Stimulated activated effector memory CD8-positive, alpha-beta T cell treated with anti-CD3 and anti-CD28 coated beads, Interleukin-12 subunit alpha, Interleukin-12 subunit beta, amount 100 ng/mL, for 72 hours (primary cell): Measurements from ENCODE around the gene CLSTN2.

Experiments used
- ATAC-seq: fragments of 150-1000 bp; cut with Tn5 transposase; 2 replicates; pipeline ENCODE4 v1.10.0; 2021
- DNase-seq, 2 donors: peaks; one replicate each; pipeline ENCODE4 v3.0.0; 2021 to 2022; ENCODE audit warnings: low spot score in 2 of 2
- H3K27ac Mint-ChIP-seq: one replicate; pipeline ENCODE4 v1.8.0; 2022; ENCODE audit warnings: mild to moderate bottlenecking, mixed read lengths
- H3K36me3 Mint-ChIP-seq: one replicate; pipeline ENCODE4 v1.8.0; 2022; ENCODE audit warnings: mild to moderate bottlenecking, mixed read lengths
- H3K4me1 Mint-ChIP-seq: one replicate; pipeline ENCODE4 v1.8.0; 2022; ENCODE audit warnings: mixed read lengths
- H3K4me3 Mint-ChIP-seq: one replicate; pipeline ENCODE4 v1.8.0; 2022; ENCODE audit warnings: mild to moderate bottlenecking, mixed read lengths
- H3K9me3 Mint-ChIP-seq: one replicate; pipeline ENCODE4 v1.8.0; 2022; ENCODE audit warnings: mixed read lengths

The CLSTN2 gene

DNA sequence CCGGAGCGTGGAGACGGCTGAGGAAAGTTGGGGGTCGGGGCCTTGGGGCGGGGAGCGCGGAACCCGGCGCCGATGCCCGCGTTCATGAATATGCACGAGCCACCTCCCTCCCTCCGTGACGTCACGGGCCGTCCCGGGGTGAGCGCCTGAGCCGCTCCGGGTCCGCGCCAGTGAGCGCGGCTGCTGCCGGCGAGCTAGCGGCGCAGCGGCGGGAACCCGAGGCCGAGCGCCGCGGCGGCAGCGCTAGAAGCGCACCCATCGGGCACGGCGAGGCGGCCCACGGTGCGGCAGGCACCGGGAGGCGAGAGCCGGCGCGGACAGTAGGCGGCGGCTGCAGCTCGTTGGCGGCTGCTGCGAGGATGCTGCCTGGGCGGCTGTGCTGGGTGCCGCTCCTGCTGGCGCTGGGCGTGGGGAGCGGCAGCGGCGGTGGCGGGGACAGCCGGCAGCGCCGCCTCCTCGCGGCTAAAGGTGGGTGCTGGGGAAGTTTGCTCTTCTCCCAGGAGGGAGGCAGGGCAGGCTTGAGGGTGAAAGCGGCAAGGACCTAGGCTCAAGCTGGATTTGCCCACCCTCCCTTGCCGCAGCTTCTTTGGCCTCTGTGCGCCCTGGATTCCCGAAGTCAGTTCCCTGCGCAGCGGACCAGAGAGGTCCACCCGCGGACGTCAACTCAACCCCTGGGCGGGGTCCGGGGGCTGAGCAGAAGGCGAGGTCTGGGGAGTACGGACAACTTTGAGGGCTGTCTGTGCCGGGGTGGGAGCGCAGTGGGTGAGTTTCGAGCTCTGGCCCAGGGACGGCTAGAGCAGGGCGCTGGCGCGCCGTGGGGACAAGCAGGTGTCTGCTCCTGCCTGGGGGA lies at the start of gene CLSTN2:
Gene CLSTN2 (plus strand): TSS at position 170 of the 850 bp plus-strand sequence.
- H3K4me3 Mint-ChIP-seq, result no peak within 1 kb of the TSS
- no peaks in the 10 kb centered on the region for H3K4me1 Mint-ChIP-seq
- no peaks in the 10 kb centered on the region for H3K36me3 Mint-ChIP-seq
- DNase-seq (no peak), ATAC-seq (peak; percentile 36)
- H3K9me3 Mint-ChIP-seq, result no peaks in the 10 kb centered on the region
- no peak within 1 kb of the TSS for H3K27ac Mint-ChIP-seq

DNA sequence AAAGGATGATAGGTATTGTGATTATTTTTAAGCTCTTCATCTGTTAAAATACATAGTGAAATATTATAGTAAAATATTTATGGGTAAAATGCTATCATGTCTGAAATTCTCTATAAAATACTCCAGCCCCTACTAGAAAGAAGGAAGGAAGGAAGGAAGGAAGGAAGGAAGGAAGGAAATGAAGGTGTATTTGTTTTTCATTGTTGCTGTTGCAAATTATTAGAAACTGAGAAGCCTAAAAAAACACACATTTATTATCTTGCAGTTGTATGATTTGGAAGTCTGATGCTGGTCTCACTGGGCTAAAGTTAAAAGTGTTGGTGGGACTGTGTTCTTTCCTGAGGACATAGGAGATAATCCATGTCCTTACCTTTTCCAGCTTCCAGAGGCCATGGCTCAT lies 47.6 kb upstream of the CLSTN2 start:
- Mint-ChIP-seq H3K4me1 (no peaks in the 10 kb centered on the region), H3K27ac (no peak overlapping the region), H3K9me3 (peaks cover 5% of the 10 kb centered on the region), H3K36me3 (no peaks in the 10 kb centered on the region), H3K4me3 (no peak overlapping the region)
- DNase-seq (no peak), ATAC-seq (no peak)

DNA sequence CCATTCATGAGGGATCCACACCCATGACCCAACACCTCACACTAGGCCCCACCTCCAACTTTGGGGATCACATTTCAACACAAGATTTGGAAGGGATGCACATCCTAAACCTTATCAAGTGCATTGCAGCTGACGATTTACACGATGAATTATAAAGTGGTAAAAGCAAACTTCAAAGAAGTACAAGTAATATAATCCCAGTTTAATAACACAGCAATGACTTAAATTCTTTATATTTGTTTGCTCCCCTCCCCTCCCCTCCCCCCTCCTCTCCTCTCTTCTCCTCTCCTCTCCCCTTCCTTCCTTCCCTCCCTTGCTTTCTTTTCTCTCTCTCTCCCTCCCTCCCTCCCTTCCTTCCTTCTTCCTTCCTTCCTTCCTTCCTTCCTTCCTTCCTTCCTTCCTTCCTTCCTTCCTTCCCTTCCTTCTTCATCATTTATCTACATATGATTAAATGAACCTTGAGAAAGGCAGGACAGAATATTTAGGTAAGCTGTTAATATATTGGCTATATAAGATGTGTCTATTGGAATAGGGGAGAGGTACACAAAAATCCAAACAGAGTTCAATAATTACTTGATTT lies 46.3 kb upstream of the CLSTN2 start:
- H3K9me3 Mint-ChIP-seq, result peaks cover 5% of the 10 kb centered on the region
- ATAC-seq, result no peak
- no peaks in the 10 kb centered on the region for H3K4me1 Mint-ChIP-seq
- no peak for DNase-seq
- no peak overlapping the region for H3K4me3 Mint-ChIP-seq
- no peaks in the 10 kb centered on the region for H3K36me3 Mint-ChIP-seq
- no peak overlapping the region for H3K27ac Mint-ChIP-seq

DNA sequence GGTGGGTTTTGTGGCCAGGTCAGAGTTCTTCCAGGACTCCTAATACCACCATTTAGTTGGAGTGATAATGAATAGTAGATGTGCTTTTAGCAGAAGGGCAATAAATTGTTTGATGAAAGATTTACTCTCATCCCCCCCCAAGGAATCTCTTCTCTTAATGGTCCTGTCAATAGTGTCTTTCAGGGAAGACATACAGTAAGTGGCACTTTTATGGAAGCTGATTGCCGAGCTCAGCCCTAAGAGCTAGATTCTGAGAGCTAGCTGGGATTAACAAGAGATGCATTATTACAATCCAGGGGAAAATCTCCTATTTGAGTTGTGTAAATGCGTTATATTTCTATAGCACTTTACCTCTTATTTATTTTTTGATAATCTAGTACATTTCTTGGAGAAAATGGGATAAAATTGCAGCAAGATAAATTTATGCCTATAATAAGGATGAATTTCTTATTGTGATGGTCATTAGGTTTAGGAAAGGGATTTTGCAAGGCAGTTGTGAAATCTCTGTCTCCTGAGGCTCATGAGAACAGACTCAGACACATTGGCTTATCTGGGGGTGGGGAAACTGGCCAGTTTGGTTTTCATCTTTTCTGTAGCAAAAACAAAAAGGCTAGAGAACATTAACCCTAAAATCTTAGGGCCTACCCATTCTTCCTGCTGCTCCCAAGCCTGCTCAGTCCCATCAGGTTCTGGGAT lies 41.6 kb upstream of the CLSTN2 start:
- no peak overlapping the region for H3K27ac Mint-ChIP-seq
- no peak for ATAC-seq
- H3K36me3 Mint-ChIP-seq, result no peaks in the 10 kb centered on the region
- H3K4me3 Mint-ChIP-seq, result no peak overlapping the region
- no peaks in the 10 kb centered on the region for H3K4me1 Mint-ChIP-seq
- DNase-seq, result no peak
- H3K9me3 Mint-ChIP-seq, result no peaks in the 10 kb centered on the region

DNA sequence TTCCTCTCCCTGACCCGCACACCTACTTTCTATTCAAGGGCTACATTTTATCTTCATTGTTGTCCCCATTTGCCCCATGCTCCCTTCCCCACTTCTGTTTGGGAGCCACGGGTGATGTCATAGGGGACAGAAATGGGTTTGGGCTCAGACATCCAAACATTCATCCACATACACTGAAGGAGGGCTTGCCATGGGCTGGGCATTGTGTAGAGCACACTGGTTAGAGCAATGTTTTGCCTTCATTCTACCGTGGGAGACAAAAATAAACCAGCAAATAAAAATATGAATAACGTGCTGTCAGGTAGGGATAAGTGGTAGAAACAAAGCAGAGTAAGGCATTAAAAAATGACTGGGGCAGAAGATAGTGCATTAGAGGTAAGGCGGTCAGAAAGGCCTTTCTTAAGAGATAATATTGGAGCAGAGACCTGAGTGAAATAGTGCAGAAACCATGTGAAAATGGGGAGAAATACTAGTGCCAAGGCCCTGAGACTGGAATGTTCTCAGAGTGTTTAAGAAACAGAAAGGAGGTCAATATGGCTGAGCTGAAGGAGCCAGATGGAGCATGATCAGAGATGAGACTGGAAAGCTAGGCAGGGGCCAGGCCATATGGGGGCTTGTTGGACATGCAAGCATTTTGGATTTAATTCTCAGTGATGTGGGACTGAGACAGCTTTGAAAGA lies 40.9 kb upstream of the CLSTN2 start:
- H3K4me3 Mint-ChIP-seq, result no peak overlapping the region
- no peak for DNase-seq
- no peaks in the 10 kb centered on the region for H3K9me3 Mint-ChIP-seq
- H3K27ac Mint-ChIP-seq, result no peak overlapping the region
- H3K4me1 Mint-ChIP-seq, result no peaks in the 10 kb centered on the region
- no peak for ATAC-seq
- H3K36me3 Mint-ChIP-seq, result no peaks in the 10 kb centered on the region

DNA sequence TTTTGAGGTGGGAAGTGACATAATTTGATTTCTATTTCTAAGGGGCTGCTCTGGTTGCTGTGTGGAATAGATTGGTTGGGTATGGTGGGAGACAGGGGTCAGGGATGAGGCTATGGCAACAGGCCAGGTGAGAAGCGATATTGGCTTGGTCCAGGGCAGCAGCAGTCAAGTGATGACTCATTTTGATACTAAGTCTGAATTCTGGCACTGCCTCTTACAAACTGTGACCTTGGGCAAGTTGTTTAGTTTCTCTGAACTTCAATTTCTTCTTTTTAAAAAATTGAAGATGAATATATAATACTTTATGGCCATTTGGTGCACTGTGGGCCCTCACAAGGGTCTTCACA lies 40.4 kb upstream of the CLSTN2 start:
- Mint-ChIP-seq H3K4me1 (no peaks in the 10 kb centered on the region), H3K36me3 (no peaks in the 10 kb centered on the region)

DNA sequence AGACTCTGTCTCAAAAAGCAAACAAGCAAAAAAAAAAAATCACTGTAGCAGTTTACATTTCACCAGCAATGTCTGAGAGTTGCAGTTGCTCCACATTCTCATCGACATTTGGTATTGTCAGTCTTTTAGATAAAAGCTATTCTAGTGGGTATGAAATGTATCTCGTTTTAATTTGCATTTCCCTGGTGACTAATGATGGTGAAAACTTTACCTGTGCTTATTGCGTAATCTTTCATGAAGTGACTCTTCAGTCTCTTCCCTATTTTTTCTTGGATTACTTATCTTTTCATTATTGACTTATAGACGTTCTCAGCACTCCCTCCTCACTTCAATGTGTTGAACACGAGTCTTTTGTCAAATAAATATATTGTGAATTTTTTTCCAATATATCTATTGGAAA lies 37.2 kb upstream of the CLSTN2 start:
- no peak for ATAC-seq
- no peak overlapping the region for H3K4me3 Mint-ChIP-seq
- no peak for DNase-seq
- no peaks in the 10 kb centered on the region for H3K4me1 Mint-ChIP-seq
- H3K9me3 Mint-ChIP-seq, result peaks cover 9% of the 10 kb centered on the region
- H3K27ac Mint-ChIP-seq, result no peak overlapping the region
- no peaks in the 10 kb centered on the region for H3K36me3 Mint-ChIP-seq

More for the DNA sequence above, 40.4 kb upstream of the CLSTN2 start:
- DNase-seq (no peak), ATAC-seq (no peak)
- no peak overlapping the region for H3K4me3 Mint-ChIP-seq
- no peak overlapping the region for H3K27ac Mint-ChIP-seq
- no peaks in the 10 kb centered on the region for H3K9me3 Mint-ChIP-seq

DNA sequence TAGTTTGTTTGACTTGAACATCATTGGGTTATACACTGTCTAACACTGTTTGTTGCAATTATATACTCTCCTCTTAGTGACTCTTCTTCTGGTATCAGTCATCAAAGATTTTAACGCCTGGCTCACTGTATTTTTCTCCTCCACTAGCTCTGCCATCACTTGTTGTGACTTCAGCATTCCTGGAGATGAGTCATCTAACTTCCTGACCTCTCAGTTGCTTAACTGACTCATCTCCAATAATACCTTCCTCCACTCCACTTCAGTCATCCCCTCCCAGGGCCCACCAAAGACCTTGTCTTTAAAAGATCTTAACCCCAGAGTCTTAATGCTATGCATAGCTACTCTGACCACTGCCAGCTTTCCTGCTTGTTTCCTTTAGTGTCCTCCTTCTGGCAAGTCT lies 28.6 kb upstream of the CLSTN2 start:
- H3K4me1 Mint-ChIP-seq, result no peaks in the 10 kb centered on the region

DNA sequence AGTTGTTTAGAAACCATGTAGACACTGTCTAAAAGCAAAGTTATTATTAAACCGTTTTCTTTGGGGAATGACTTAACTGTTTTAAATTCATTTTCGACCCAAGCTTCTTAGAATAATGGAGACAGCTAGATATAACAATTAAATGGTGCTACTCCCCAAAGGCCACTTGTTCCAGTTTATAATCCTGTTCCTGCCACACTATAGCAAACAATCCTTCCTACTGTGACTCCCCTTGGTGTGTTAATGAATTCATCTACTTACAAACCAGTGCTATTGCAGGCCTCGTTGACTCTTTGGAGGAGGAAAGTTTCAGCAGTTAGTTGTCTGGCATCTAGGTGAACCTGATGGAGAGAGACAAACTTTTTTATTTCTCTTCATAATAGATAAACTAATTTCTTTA lies 25.2 kb upstream of the CLSTN2 start:
- no peak overlapping the region for H3K4me3 Mint-ChIP-seq
- no peak for DNase-seq
- peaks cover 8% of the 10 kb centered on the region for H3K9me3 Mint-ChIP-seq
- H3K36me3 Mint-ChIP-seq, result no peaks in the 10 kb centered on the region
- no peaks in the 10 kb centered on the region for H3K4me1 Mint-ChIP-seq
- no peak overlapping the region for H3K27ac Mint-ChIP-seq
- ATAC-seq, result no peak

More for the DNA sequence above, 28.6 kb upstream of the CLSTN2 start:
- no peak for ATAC-seq
- no peaks in the 10 kb centered on the region for H3K36me3 Mint-ChIP-seq
- no peak overlapping the region for H3K4me3 Mint-ChIP-seq
- DNase-seq, result no peak
- no peak overlapping the region for H3K27ac Mint-ChIP-seq
- H3K9me3 Mint-ChIP-seq, result peaks cover 11% of the 10 kb centered on the region

DNA sequence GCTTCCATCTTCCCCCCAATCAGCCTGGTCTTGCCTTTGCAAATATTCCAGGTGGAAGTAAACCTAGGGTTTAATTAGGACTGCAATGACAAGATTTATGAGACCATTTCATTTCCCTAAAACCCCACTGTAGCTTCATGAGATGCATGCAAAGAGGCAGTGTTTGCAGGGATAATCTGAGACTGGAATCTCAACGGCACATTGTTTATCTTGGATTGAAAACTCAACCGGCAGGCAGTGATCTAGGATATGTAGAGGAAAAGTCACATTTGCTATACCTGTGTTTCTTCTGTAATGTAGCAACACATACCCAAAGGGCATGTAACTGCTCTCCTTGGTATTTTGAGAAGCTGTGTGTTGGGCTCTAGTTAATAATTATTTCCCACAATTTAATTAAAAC lies 18.7 kb upstream of the CLSTN2 start:
- H3K36me3 Mint-ChIP-seq, result no peaks in the 10 kb centered on the region
- no peak for ATAC-seq
- no peaks in the 10 kb centered on the region for H3K4me1 Mint-ChIP-seq
- no peak overlapping the region for H3K4me3 Mint-ChIP-seq
- DNase-seq, result no peak
- H3K9me3 Mint-ChIP-seq, result peaks cover 2% of the 10 kb centered on the region
- no peak overlapping the region for H3K27ac Mint-ChIP-seq

DNA sequence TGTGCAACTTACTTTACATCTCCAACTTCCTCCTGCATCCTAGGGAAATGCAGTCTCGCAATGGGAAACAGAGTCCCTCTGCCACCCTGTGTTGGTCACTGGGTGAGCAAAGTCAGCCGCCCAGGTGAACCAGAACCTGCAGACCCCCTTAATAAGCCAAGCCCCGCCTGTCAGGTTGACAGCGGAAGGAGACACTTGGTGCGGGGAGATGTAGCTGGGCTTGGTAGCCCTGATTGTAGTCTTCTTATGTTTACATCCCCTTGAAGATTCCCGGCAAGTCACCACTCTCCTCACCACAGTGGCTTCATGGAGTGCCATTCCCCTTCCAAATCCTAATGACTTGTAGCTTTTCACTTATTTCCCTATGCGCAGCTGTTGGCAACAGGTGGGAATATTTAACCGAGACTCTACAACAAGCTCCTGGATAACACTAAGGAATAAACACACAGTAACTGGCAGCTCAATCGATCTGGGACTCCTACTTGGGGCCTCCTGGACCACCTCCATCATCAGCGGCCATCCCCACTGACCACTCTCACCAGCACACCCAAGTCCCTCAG lies 17.7 kb upstream of the CLSTN2 start:
- no peaks in the 10 kb centered on the region for H3K36me3 Mint-ChIP-seq
- H3K4me3 Mint-ChIP-seq, result no peak overlapping the region
- no peak for DNase-seq
- H3K27ac Mint-ChIP-seq, result no peak overlapping the region
- peaks cover 2% of the 10 kb centered on the region for H3K9me3 Mint-ChIP-seq
- no peak for ATAC-seq
- no peaks in the 10 kb centered on the region for H3K4me1 Mint-ChIP-seq

DNA sequence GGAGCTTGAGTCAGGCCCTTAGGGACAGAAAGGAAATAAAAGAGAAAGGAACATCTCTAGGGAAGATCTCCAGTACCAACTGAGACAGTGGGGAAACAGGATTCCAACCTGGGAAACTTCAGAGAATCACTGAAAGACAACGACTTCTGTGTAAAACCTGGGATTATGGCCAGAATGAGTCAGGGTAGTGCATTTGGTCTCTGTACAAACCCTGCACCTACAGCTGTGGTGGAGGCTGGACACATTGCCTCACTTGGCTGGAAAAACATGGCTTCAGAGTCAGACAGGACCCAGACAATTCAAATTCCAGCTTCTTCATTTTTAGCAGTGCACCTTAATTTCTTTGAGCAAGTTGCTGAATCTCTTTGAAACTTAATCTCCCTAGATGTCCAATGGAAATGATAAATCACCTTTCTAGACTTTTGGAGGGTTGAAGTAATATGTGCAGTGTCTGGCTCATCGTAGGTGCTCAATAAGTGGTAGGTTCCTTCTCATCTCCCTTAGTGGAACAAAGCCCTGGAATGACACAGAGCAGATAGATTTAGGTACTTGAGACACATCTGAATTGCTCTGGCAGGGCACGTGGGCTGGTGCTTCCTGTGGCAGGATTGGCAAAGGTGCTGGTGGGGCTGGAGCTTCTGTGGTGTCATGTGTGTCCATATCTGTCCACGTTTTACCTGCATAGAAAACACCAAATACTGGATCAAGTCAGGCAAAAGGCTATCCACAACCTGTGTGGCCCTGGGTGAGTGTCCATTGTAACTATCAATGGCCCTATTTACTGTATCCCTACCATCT lies 6.1 kb upstream of the CLSTN2 start:
- Mint-ChIP-seq H3K36me3 (no peaks in the 10 kb centered on the region), H3K4me3 (no peak overlapping the region), H3K4me1 (no peaks in the 10 kb centered on the region), H3K27ac (no peak overlapping the region), H3K9me3 (peaks cover 5% of the 10 kb centered on the region)
- ATAC-seq (no peak), DNase-seq (no peak)

DNA sequence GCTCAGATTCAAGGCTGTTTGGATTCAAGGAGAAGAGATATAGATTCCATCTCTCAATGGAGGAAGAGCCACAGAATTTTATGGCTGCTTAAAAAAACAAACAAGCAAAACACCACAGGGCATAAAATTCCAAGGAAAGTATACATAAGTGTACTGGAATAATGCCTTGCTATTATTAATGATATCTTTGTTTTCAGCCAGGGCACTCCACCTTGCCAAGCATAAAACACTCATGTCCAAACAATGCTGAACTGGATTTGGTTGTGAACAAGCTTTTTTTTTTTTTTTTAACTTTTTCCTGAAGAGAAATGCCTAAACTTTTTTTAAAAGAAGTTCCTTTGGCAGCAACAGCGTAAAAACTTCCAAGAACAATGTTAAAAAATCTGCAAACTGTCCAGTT lies 4.8 kb upstream of the CLSTN2 start:
- no peak for ATAC-seq
- no peak overlapping the region for H3K27ac Mint-ChIP-seq
- no peak for DNase-seq
- H3K4me1 Mint-ChIP-seq, result no peaks in the 10 kb centered on the region
- peaks cover 5% of the 10 kb centered on the region for H3K9me3 Mint-ChIP-seq
- H3K36me3 Mint-ChIP-seq, result no peaks in the 10 kb centered on the region
- H3K4me3 Mint-ChIP-seq, result no peak overlapping the region

DNA sequence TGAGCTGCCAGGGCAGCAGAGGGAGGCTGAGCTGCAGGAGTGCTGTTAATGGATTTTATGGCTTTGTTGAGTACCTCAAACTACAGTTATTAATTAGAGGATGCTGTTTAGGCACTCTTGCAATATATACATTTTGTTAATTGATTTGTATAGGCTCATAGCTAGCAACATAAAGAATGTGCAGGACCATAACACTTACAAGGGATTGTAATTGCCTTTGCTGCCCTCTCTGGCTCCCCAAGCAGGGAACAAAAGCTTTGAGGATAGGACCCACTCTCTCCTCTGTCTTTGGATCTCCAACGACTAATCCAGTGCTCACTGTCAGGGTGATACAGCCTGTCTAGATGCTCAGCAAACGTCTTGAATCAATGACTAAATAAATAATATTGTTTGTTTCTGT lies 1.2 kb upstream of the CLSTN2 start:
- no peaks in the 10 kb centered on the region for H3K9me3 Mint-ChIP-seq
- H3K4me1 Mint-ChIP-seq, result no peaks in the 10 kb centered on the region
- no peaks in the 10 kb centered on the region for H3K36me3 Mint-ChIP-seq
- no peak overlapping the region for H3K27ac Mint-ChIP-seq
- H3K4me3 Mint-ChIP-seq, result no peak overlapping the region
- DNase-seq (no peak), ATAC-seq (no peak)

DNA sequence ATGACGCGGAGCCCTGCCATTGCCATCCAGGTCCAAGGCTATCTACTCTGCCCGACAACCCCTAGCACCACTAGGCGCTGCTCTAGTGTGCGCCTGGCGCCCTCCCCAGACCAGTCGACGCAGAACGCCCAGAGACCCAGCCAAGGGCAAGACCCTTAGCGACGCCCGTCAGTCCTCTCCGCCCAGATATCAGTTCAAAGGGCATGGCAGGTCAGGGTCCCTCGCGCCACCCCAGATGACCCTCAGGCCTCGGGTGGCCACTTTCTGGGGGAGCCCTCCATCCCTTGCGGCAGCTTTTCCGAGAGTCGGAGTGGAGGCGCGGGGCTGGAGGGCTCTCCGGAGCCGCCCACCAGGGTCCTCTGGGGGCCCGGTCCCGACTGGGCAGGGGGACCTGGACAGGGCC lies 371 bp upstream of the CLSTN2 start:
- DNase-seq (no peak), ATAC-seq (peak; percentile 29)
- H3K4me3 Mint-ChIP-seq, result no peak overlapping the region
- no peaks in the 10 kb centered on the region for H3K36me3 Mint-ChIP-seq
- H3K9me3 Mint-ChIP-seq, result no peaks in the 10 kb centered on the region
- no peak overlapping the region for H3K27ac Mint-ChIP-seq
- H3K4me1 Mint-ChIP-seq, result no peaks in the 10 kb centered on the region
